Lower leg skin (tissue), 3 donors: ENCODE data around the gene ANKRD39.

Source experiments
- POLR2A ChIP-seq, 2 donors: fragments of 450-650 bp; IDR thresholded peaks; one replicate each; pipeline ENCODE4 v1.6.1; 2016 to 2017; ENCODE audit warnings: antibody characterized with exemption in 2 of 2, mild to moderate bottlenecking in 1 of 2, moderate library complexity in 1 of 2
- TF ChIP-seq, protein P1 (sequence below), 3 donors: fragments of 450-650 bp; IDR thresholded peaks; one replicate each; pipeline ENCODE4 v1.5.1; 2016; ENCODE audit warnings: antibody characterized with exemption in 3 of 3, mild to moderate bottlenecking in 3 of 3, moderate library complexity in 2 of 3

DNA sequence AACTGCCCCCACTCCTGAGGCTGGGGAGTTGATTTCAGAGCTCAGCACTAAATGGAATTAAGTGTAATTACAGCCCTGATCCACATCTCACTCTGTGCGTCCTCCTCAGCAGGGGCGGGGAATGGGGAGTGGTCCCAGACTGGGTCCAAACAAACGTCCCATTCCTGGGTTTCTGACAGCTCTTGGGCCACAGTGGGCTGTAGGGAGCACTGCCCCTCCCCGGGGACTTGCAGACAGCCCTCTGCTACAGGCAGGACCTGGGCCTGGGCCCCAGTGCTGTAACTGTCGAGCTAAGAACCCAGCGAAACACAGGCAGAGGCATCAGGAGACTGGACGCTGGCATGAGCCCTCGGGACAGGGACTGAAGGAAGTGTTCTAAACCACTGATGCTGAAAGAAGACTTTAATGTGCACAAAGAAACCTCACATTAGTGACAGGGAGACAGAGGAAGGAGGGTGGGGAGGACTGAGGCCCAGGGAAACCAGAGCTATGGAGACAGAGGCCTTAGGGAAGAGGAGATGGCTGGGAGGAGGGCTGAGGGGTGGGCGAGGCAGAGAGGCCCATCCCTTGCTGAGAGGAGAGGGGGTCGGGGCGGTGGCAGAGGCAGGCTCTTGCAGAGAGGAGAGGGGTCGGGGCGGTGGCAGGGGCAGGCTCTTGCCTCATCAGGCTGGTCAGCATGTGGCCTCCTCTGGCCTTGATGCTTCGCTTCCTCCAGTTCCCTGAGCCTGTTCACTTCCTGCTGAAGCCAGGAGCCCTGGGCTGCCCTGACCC is 17.9 kb upstream of the ANKRD39 start:
- TF ChIP-seq, protein P1, sequence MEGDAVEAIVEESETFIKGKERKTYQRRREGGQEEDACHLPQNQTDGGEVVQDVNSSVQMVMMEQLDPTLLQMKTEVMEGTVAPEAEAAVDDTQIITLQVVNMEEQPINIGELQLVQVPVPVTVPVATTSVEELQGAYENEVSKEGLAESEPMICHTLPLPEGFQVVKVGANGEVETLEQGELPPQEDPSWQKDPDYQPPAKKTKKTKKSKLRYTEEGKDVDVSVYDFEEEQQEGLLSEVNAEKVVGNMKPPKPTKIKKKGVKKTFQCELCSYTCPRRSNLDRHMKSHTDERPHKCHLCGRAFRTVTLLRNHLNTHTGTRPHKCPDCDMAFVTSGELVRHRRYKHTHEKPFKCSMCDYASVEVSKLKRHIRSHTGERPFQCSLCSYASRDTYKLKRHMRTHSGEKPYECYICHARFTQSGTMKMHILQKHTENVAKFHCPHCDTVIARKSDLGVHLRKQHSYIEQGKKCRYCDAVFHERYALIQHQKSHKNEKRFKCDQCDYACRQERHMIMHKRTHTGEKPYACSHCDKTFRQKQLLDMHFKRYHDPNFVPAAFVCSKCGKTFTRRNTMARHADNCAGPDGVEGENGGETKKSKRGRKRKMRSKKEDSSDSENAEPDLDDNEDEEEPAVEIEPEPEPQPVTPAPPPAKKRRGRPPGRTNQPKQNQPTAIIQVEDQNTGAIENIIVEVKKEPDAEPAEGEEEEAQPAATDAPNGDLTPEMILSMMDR (IDR thresholded peaks at IDR 0.05) = no peak
- no peak for TF ChIP-seq POLR2A (IDR thresholded peaks at IDR 0.05)
